GM06990 (cell line): ENCODE results near the gene SH2D5.

Experiments used
- DNase-seq: peaks from one replicate; pipeline ENCODE4 v3.0.0-alpha.2; 2011; ENCODE audit not compliant: insufficient read length; ENCODE audit errors: extremely low read depth
- H3K27me3 ChIP-seq: replicated peaks from 2 replicates; pipeline ENCODE4 v1.6.0; 2011; ENCODE audit warnings: low read length; ENCODE audit not compliant: control insufficient read depth, insufficient read depth
- H3K36me3 ChIP-seq: 2 replicates; pipeline ENCODE4 v1.5.1; 2011; ENCODE audit warnings: low read length; ENCODE audit not compliant: control insufficient read depth, insufficient read depth
- H3K4me3 ChIP-seq: replicated peaks from 2 replicates; pipeline ENCODE4 v1.5.1; 2011; ENCODE audit warnings: low read depth, mild to moderate bottlenecking, control low read depth, low read length
- TF ChIP-seq, protein P1 (sequence below): IDR thresholded peaks from 2 replicates; pipeline ENCODE4 v1.5.1; 2011; ENCODE audit warnings: low read length, control low read depth, mild to moderate bottlenecking, inconsistent platforms; ENCODE audit not compliant: insufficient read depth, poor library complexity, severe bottlenecking

SH2D5 gene

DNA sequence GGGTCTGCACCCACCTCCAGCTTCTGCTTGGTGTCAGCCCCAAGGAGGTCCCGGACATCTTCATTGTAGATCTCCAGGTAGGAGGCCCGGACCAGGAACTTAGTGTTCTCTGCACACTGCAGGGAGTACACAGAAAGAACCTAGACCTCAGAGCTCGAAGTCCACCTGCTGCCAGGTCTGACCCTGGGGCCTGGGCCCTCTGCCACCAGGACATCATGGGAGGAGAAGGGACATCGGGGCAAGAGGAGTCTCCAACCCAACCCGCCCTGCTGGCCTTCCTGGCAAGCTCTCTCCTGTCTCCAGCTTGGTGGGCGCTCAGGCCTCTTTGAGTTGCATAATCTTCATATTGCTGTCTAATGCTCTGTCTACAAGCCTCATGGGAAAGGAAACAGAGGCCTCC is 19.1 kb downstream of the SH2D5 start:
- TF ChIP-seq, protein P1, sequence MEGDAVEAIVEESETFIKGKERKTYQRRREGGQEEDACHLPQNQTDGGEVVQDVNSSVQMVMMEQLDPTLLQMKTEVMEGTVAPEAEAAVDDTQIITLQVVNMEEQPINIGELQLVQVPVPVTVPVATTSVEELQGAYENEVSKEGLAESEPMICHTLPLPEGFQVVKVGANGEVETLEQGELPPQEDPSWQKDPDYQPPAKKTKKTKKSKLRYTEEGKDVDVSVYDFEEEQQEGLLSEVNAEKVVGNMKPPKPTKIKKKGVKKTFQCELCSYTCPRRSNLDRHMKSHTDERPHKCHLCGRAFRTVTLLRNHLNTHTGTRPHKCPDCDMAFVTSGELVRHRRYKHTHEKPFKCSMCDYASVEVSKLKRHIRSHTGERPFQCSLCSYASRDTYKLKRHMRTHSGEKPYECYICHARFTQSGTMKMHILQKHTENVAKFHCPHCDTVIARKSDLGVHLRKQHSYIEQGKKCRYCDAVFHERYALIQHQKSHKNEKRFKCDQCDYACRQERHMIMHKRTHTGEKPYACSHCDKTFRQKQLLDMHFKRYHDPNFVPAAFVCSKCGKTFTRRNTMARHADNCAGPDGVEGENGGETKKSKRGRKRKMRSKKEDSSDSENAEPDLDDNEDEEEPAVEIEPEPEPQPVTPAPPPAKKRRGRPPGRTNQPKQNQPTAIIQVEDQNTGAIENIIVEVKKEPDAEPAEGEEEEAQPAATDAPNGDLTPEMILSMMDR = no peak
- Histone ChIP-seq H3K36me3 (no peaks in the 10 kb centered on the region), H3K4me3 (no peak overlapping the region), H3K27me3 (no peaks in the 10 kb centered on the region; the same call in 1 of the 2 replicates)
- no peak for DNase-seq

DNA sequence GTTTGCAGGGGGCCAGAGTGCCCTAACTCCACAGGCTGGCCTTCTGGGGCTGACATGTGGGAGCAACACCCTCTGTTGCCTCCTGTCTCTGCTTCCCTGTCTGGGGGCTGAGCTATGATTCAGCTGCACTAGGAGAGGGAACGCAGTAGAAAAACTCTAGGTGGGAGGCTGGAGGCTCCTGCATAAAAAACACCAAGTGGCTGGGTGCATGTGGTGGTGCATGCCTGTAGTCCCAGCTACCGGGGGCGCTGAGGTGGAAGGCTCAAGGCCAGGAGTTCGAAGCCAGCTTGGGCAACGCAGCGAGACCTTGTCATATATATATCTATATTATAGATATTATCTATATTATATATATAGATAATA is 20.3 kb downstream of the SH2D5 start:
- DNase-seq = no peak

DNA sequence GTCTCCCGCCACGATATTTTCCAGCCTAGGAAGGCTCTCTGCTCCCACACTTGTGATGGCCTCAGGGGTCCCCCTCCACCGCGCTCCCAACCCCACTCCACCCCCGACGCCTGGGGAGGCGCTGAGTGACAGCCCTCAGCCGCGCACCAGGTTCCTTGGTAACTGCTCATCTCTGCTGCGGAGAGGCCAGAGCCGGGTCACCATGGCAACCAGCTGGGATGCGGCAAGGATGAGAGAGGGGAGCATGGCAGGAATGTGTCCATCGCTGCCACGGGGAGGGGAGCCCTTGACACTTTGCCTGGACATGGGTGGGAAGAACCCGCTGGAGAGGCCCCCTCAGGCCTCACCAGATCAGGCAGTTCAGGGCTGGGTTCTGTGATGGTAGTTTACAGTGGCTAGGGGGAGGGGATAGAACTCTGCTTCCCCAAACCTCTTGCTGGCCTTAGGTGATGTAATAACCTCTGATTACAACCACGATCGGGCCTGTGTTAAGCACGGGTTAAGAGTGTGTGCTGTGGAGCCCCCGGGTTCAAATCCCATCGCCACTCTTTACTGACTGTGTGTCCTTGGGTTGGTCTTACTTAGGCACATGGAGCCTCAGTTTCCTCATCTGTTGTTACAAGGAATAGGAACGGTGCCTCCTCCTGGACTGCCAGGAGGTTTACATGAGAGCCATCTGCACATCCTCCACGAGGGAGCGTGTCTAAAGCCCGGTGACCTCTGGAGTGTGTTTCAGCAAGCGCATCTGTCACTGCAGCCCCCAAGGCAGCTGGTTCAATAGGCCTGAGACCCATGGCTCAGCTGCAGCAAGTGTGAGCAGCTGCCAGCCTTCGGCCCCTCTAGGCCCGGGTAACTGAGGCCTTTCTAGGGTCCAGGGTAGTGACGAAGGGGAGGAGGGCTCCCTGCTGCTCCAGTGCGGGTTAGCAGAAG is 21.0 kb downstream of the SH2D5 start:
- Histone ChIP-seq H3K36me3 (no peaks in the 10 kb centered on the region), H3K4me3 (no peak overlapping the region), H3K27me3 (no peaks in the 10 kb centered on the region; the same call in none of the 2 replicates)
- TF ChIP-seq, protein P1 = no peak
- no peak for DNase-seq

More for the DNA sequence above, 20.3 kb downstream of the SH2D5 start:
- Histone ChIP-seq H3K36me3 (no peaks in the 10 kb centered on the region), H3K27me3 (no peaks in the 10 kb centered on the region; the same call in 1 of the 2 replicates), H3K4me3 (no peak overlapping the region)
- TF ChIP-seq, protein P1 = no peak

DNA sequence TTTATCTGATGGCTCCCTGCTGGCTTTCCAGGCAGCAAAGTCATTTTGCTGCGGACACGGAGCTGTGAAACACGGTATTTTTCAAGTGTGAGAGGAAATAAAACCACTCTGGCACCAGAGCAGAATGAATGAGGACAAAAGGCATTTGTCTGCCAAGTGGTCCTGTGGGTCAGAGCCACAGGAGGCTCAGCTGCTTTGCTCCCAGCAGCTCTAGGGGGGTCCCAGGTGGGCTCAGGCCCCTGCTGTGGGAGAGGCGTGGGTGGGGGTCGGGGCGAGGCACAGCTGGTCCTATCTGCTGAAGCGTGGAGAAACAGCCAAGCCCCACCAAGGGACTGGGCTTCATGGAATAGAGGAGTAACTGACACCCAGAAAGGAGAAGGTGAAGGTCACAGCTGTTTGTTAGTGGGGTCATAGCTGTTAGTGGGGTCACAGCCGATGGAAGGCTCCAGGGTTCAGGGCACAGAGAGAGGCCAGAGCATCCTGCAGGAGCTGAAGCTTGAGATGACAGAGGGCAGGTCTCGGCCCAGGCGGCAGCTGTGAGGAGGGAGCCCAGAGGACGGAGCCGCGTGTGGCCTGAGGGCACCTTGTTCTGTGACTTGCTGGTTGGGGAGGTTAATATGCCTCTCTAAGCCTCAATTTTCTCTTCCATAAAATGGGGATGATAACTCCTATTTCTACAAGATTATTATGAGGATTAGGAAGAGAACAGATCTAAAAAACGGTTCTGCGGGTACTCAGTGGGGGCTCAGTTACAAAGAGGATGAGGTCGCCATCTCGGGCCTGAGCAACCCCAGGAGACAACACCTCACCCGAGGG is 21.8 kb downstream of the SH2D5 start:
- no peak for DNase-seq
- Histone ChIP-seq H3K27me3 (no peaks in the 10 kb centered on the region; the same call in none of the 2 replicates), H3K4me3 (no peak overlapping the region), H3K36me3 (no peaks in the 10 kb centered on the region)
- TF ChIP-seq, protein P1 = no peak

GRCh38 chr1:20709868-20710267 is 22.6 kb downstream of the SH2D5 start:
- DNase-seq = no peak
- H3K36me3 ChIP-seq = no peaks in the 10 kb centered on the region
- H3K27me3 ChIP-seq = no peaks in the 10 kb centered on the region; the same call in 1 of the 2 replicates
- TF ChIP-seq, protein P1 = no peak
- no peak overlapping the region for H3K4me3 ChIP-seq
